NT2/D1 (cell line): ENCODE measurements around the gene TEF.

ENCODE experiments used
- SUZ12 ChIP-seq: IDR thresholded peaks from 2 replicates; pipeline ENCODE4 v1.6.1; 2011; ENCODE audit not compliant: insufficient read length, insufficient read depth; ENCODE audit errors: extremely low read depth
- YY1 ChIP-seq: IDR thresholded peaks from 2 replicates; pipeline ENCODE4 v1.6.1; 2011; ENCODE audit not compliant: insufficient read length, insufficient read depth
- ZNF274 ChIP-seq: IDR thresholded peaks from 2 replicates; pipeline ENCODE4 v1.6.1; 2011; ENCODE audit warnings: mild to moderate bottlenecking, low read depth, low read length

GRCh38 chr22:41369424-41369745 is 12.4 kb upstream of the TEF start:
- TF ChIP-seq ZNF274 (no peak), YY1 (no peak), SUZ12 (no peak)
